OCI-LY3 (cell line): ENCODE measurements around the gene MTMR1.

ENCODE experiments used
- EZH2phosphoT487 ChIP-seq: fragments of 200-600 bp; shearing (Covaris generic); IDR thresholded peaks from 2 replicates; pipeline ENCODE4 v1.6.1; 2018; ENCODE audit warnings: antibody characterized with exemption, mixed run types, low read depth
- TF ChIP-seq, protein P1 (sequence below): fragments of 200-600, 300-600 bp; sonication (generic); IDR thresholded peaks from 2 replicates; pipeline ENCODE4 v1.5.1; 2014; ENCODE audit warnings: antibody characterized with exemption, low read length, low read depth

DNA sequence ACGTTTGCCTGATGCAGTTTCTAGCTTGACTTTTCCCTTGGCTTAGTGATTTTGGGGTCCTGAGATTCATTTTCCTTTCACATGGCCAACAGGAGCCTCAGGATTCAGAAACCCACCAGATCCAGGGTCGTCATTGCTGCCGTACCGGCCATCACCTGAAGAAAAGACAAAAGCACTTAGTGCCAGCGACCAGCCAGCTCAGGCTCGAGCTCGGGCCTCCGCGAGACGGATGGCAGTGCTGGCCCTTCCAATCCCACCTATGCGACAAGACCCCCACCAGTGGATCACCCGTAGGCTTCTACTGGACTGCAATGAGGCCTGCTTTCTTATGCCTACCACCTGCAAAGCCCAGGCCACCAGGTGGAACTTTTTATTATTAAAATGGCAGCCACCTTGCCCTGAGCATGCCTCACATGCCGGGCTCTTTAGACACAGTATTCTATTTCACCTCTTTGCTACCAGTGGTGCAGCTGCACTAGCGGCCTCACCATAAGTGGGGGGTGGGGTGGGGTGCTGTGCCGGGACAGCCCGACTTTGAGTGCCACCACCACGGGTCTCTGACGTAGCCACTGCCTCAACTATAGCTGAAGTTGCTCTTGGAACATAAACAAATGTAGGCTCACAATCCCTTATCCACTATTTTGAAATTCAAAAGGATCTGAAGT lies 84.3 kb downstream of the MTMR1 start:
- TF ChIP-seq, protein P1, sequence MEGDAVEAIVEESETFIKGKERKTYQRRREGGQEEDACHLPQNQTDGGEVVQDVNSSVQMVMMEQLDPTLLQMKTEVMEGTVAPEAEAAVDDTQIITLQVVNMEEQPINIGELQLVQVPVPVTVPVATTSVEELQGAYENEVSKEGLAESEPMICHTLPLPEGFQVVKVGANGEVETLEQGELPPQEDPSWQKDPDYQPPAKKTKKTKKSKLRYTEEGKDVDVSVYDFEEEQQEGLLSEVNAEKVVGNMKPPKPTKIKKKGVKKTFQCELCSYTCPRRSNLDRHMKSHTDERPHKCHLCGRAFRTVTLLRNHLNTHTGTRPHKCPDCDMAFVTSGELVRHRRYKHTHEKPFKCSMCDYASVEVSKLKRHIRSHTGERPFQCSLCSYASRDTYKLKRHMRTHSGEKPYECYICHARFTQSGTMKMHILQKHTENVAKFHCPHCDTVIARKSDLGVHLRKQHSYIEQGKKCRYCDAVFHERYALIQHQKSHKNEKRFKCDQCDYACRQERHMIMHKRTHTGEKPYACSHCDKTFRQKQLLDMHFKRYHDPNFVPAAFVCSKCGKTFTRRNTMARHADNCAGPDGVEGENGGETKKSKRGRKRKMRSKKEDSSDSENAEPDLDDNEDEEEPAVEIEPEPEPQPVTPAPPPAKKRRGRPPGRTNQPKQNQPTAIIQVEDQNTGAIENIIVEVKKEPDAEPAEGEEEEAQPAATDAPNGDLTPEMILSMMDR: no peak
- no peak for TF ChIP-seq EZH2phosphoT487
